ELR (cell line): ENCODE results near the gene GFRA1.

ENCODE experiments used
- DNase-seq: peaks from one replicate; pipeline ENCODE4 v3.0.0-alpha.2; 2015; ENCODE audit warnings: low read depth

GFRA1 gene

GRCh38 chr10:116240157-116240950 is 32.7 kb downstream of the GFRA1 start:
- no peak for DNase-seq

GRCh38 chr10:116239229-116239628 is 33.8 kb downstream of the GFRA1 start:
- DNase-seq: no peak

- no peak for DNase-seq
Measured at GRCh38 chr10:116237970-116238369, 35.0 kb downstream of the GFRA1 start.

GRCh38 chr10:116237260-116237659 is 35.7 kb downstream of the GFRA1 start:
- DNase-seq: no peak

- no peak for DNase-seq
Measured at GRCh38 chr10:116233230-116233629, 39.8 kb downstream of the GFRA1 start.

GRCh38 chr10:116232613-116233012 is 40.4 kb downstream of the GFRA1 start:
- DNase-seq: no peak

GRCh38 chr10:116226766-116227165 is 46.2 kb downstream of the GFRA1 start:
- no peak for DNase-seq

GRCh38 chr10:116226053-116226452 is 47.0 kb downstream of the GFRA1 start:
- no peak for DNase-seq

GRCh38 chr10:116223289-116223688 is 49.7 kb downstream of the GFRA1 start:
- no peak for DNase-seq

GRCh38 chr10:116221053-116221452 is 52.0 kb downstream of the GFRA1 start:
- DNase-seq: no peak

- DNase-seq: no peak
Measured at GRCh38 chr10:116216676-116217075, 56.3 kb downstream of the GFRA1 start.

- DNase-seq: no peak
Measured at GRCh38 chr10:116215651-116216050, 57.4 kb downstream of the GFRA1 start.

- peak; percentile 67 for DNase-seq
Measured at GRCh38 chr10:116211682-116212081, 61.3 kb downstream of the GFRA1 start.

GRCh38 chr10:116210588-116211346 is 62.2 kb downstream of the GFRA1 start:
- no peak for DNase-seq

GRCh38 chr10:116209781-116210180 is 63.2 kb downstream of the GFRA1 start:
- no peak for DNase-seq

GRCh38 chr10:116208956-116209567 is 63.9 kb downstream of the GFRA1 start:
- no peak for DNase-seq

- DNase-seq: no peak
Measured at GRCh38 chr10:116207690-116208089, 65.3 kb downstream of the GFRA1 start.

- DNase-seq: no peak
Measured at GRCh38 chr10:116203661-116204060, 69.3 kb downstream of the GFRA1 start.

- DNase-seq: no peak
Measured at GRCh38 chr10:116201670-116202430, 71.2 kb downstream of the GFRA1 start.

- DNase-seq: peak; percentile 34
Measured at GRCh38 chr10:116201011-116201410, 72.0 kb downstream of the GFRA1 start.

- no peak for DNase-seq
Measured at GRCh38 chr10:116198676-116199035, 74.3 kb downstream of the GFRA1 start.

- DNase-seq: no peak
Measured at GRCh38 chr10:116197946-116198675, 74.9 kb downstream of the GFRA1 start.
